HG03025 (cell line): ENCODE data around the gene INTS6.

Experiments
- ATAC-seq: cut with Tn5 transposase; IDR thresholded peaks from one replicate; pipeline ENCODE4 v1.9.1; 2021; ENCODE audit warnings: mild to moderate bottlenecking, moderate library complexity; ENCODE audit not compliant: unreplicated experiment, low FRiP score

INTS6 gene

DNA sequence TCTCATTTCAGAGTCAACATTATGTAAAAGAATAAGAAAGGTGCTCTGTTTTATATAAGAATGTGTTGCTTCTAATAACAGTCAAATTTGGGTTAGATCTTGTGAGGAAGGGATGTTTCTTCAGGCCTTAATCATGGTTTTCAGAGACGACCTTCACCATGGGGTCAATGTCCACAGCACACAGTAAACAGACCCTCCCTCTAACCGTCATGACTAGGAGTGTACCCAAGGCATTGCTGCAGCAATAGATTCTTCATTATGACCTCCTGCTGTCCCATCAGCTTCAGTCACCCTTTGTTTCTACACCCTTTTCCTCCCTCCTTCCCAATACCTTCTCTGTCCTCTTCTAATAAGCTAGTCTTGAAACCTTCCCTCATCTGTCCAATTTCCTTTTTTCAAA, 97.6 kb downstream of the INTS6 start:
- ATAC-seq: no peak

DNA sequence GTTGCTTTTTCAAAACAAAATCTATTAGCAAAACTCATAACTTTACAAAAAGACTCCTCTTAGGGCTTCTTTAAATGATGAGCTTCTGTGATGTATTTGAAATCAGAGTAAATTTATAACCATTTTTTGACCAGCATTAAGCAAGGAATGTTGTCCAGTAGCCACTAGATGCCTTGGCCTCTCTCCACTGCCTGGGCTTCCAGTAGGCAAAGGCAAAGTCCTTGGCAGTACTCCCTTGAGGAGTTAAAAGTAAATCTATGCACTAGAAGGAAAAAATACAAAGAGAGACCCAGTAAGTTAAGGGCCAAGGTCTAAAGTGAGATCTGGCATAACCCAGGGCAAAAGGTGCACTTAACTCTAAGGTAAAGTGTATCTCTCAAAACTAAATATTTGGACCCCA, 103.8 kb downstream of the INTS6 start:
- ATAC-seq: no peak

DNA sequence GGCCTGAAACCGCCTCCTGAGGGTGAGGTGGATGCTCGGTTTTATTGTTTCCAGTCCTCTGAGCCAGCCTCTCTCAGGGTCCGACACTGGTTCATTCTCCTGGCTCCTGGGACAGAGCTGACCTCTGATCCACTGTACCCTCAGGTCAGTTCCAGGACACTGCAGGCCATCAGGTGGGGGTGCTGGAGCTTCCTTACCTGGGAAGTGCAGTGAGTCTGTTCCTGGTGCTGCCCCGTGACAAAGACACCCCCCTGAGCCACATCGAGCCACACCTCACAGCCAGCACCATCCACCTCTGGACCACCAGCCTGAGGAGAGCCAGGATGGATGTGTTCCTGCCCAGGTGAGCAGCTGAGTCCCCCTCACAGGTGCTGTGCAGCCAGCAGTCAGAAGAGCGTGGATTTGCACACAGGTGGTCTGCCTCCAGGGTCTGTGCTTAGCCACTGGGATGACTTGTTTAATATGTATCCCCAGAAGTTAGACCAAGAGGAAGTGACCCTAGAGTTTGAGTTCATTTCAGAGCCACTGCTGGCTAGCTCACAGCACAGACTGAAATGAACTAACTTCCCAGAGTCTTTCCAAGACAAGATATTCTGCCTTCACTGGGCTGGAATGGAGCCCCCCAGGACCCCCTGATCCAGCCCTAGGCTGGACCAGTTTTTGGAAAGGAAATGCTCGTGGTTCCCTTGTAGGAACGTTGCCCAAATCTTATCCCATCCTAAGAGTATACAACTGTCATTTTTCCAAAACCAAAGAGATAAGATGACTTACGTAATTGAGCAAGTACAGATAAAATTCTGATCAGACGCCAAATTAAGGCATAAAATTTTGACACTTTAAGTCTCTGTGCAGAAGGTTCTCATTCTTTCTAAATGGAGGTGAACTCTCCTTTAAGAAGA, 104.5 kb downstream of the INTS6 start:
- ATAC-seq: no peak

DNA sequence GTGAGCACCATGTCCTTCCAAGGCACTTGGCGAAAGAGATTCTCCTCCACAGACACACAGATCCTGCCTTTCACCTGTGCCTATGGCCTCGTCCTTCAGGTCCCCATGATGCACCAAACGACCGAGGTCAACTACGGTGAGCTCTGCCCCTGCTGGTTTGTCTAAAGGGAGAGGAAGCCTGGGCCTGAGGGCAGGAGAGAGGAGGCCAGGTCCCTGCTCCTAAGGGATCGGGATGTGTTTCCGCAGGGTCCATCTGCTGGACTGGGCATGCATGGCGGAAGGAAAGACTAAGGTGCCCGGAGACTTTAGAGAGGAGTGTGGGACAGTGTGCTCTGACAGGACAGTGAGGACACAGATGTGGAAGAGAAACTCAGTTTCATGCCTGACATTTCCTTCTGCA, 105.7 kb downstream of the INTS6 start:
- no peak for ATAC-seq

DNA sequence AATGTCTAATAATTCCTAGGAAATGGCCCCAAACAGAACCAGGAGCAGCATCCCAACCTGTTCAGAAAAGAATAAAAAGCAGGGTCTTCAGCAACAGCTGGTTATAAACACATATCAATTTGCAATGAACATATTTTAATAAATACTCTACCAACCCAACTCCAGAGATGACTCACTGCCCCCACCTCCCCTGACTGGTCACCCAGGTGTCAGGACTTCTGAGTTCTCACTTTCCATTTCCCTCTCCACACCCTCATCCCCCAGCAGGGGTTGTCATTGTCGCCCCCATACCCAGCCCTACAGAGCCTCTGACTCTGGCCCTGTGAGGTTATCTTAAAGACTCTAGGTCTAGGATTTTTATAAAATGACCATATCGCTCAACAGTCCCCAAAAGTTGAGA, 106.4 kb downstream of the INTS6 start:
- ATAC-seq: no peak

DNA sequence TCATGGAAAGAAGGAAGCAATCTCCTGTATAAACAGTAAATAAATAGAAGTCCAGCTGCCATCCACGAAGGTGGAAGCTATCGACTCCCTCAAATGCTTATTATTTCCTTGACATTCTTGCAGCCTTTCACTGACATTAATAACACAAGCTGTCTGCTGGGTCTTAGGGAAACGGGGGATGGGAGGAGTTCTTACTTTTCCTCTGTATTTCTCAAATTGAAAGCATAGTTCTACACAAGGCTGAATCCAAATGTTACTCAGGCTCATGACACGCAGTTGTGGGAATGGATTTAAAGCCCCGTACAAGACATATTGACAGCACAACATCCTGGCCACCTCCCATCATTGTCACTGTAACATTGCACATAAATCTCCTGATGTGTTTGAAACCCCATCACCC, 109.4 kb downstream of the INTS6 start:
- no peak for ATAC-seq

DNA sequence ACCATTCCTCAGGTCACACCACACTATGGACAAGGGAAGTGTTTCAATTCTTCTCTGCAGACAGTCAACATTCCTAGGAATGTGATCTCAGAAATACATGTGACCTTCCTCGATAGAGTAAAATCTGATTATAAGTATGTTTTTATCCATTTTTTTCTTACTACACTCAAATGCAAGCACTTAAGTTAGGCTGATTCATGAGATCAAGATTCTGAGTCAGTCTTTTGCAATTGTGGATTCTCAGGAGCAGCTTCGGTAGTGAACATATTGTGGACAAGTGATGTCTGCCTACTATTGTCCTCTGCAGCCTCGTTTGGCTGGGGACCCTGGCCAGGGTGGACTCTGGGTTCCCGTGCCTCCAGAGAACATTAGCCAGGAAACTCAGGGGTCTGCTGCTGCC, 110.1 kb downstream of the INTS6 start:
- ATAC-seq: no peak

DNA sequence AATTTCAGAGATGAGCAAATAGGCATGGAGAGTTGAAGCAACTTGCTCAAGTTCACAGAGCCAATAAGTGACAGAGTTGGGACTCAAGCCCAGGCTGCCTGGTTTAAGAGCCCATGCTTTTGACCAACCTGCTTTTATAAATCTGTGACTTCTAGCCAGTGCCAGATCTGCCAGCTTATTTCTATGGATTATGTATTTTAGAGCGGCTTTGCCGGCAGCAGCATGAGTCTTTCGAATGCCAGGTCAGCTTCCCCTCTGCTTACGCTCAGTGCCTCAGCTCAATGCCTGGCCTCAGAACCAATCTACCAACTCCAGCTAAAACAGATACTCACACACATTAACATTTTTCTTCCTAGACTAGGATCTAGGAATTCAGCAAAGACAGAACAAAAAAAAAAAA, 111.0 kb downstream of the INTS6 start:
- no peak for ATAC-seq

DNA sequence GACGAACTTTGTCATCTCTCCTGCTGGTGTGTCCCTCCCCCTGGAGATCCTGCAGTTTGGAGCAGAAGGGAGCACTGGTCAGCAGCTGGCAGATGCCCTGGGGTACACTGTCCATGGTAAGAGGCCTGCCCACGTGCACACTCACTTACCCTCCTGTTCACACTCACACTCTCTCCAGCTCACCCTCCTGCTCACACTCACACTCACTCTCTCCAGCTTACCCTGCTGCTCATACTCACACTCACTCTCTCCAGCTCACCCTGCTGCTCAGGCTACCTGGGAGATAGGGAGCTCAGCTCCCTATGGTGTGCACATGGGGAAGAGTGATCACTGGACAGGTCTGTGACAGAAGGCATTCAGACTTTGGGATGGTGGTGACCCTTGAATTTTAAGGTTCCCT, 111.6 kb downstream of the INTS6 start:
- ATAC-seq: no peak

DNA sequence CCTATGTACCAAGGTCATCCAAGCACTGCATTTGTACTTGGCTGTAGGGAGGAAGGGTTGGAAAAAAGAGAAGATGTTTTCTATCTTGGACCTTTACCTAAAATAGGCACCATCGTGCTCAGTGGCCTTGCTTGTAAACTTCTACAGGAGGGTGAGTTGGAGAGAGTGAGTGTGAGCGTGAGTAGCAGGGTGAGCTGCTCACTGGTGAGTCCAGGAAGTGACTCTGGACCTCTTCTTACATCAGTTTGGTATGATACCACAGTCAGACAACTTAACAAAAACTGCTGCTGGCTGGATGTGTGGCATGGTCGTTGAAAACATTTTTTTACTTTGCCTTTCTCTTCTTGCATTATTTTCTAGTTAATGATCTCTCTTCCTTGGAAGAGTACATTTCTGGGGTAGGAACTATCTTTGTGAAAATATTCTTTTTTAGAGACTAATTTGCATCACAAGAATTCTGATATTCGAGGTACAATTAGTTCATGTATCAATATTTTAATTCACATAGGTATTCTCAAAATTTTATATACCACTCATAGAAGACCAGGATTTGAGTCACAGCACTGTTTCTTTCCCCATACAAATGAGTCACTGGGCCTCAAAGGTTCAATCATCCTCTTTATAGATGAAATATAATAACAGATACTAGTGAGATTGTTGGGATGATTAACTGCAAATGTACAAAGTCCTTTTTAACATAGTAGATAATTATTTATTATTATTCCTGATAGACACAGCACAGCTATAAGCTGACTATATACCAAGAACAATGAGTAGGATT, 112.7 kb downstream of the INTS6 start:
- ATAC-seq: no peak

DNA sequence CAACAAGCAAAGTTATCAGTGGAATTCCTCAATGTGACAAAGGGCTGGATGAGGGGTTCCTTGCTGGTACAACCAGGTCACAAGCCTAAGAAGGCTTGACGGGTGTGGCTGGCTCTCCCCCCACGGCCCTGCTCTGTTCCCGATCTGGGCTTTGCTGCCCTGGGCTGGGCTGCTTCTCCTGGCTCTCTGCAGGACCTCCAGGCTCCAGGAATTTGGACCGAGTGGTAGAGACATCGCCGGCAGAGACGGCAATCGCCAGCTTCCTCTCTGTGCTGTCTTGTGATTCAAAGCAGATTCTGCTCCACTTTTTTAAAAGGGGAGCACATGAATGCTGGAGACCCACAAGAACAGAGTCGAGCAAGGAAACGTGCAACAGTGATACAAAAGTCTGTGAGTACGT, 113.5 kb downstream of the INTS6 start, which contains the start of gene SERPINE3:
SERPINE3 (plus strand) TSS at position 338 of the 400 bp plus-strand sequence. CDS start 1,401 bp downstream, outside the sequence.
- no peak for ATAC-seq

DNA sequence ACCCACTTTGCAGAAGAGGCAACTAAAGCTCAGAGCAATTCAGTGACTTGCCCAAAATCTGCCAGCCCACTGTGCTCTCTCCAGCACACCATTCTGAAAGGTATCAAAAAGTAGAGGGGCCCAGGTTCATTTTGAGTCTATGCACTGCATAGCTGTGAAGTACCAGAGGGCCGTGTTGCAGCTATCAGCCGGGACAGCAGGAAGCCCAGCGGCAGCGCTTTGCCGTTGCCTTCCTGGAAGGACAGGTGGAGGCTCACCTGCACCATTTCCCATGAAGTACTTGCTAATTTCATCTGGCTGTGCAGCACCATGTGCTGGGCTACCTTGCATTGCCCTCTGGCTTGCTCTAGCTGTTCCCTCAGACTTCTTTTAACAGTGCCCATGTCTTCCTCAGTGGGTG, 116.1 kb downstream of the INTS6 start:
- ATAC-seq: no peak

DNA sequence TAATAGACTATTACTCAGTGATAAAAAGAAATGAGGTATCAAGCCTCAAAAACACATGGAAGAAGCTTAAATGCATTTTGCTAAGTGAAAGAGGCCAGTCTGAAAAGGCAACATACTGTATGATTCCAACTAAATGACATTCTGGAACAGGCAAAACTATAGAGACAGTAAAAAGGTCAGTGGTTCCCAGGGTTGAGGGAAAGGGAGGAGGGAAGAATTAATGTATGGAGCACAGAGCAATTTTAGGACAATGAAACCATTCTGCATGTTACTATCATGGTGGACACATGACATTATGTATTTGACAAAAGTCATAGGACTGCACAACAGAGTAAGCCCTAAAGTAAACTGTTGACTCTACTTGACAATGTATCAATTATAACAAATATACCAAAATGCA, 119.0 kb downstream of the INTS6 start:
- ATAC-seq: no peak

DNA sequence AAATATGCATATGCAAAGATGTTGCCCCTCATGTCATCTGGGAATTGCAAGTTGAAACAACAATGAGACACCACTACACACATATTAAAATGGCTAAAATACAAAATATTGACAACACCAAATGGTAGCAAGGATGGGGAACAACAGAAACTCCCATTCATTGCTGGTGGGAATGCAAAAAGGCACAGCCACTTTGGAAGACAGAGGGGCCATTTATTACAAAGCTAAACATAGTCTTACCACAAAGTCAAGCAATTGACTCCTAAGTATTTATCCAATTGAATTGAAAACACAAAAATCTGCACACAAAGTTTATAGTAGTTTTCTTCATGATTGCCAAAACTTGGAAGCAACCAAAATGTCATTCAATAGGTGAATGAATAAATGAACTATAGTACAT, 119.4 kb downstream of the INTS6 start:
- no peak for ATAC-seq

DNA sequence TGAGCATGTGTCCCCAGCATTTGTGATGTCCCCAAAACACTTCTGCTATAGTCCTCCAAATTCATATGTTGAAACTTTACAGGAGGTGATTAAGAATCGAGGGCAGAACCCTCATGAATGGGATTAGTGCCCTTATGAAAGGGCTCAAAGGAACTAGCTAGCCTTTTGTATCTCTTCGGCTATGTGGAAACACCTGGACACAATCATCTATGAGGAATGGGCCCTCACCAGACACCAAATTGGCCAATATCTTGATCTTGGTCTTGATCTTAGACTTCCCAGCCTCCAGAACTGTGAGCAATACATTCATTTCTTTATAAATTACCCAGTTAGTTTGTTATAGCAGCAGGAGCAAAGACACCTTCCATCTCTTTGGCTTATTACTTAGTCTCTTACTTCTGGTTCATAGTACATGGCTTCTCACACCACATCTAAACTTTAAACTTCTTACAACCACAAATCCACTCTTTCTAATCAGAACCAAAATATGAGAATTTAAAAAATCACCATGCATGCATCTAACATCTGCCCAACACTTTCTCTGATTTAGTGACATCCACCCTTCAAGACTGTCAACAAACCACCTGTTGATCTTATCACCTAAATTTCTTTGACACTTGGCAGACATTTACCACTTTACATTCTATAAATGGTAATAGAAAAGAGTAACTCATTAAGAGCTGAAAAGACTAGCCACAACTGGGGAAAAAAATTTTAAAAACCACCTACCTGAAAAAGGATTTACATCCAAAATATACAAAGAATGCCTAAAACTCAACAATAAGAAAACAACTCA, 120.1 kb downstream of the INTS6 start:
- no peak for ATAC-seq

DNA sequence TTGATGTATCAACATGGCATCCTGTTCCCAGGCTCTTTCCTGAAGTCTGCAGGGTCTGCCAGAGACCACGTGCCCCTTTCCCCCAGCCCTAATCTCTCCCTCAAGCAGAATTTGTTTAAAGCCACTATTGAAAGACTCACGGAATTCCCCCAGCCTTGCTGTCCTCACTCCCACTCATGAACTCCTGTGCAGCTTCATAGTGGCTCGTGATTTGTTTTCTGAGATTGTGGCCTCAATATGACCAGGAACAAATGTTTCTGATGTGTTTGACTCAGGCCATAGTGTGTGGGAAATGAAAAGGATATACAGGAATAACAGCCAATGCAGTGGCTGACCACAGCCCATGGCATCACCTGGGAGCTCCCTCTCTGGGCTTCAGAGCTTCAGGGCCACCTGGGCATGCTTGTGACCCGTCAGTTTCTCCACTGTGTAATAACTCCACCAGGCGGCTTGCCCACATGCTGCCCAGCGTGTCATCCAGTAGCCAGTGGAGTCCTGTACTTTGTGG, 121.4 kb downstream of the INTS6 start:
- no peak for ATAC-seq

DNA sequence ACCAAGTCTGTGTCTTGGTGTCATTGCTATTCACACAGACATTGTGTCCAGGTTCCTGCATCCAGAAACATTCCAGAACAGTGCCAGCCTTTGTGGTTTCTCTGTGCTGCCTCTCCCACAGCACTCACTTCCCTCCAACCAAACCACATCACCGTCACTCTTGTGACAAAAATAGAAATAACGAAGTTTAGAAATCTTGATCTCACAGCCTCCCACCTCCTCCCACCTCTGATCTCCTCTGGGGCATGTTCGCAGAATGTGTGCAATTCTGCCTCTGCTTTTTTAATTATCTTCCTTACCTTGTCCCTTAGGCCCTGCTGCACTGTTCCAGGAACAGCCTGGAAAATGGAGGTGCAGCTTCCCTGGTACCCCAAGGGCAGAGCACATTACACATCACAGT, 122.0 kb downstream of the INTS6 start:
- no peak for ATAC-seq

DNA sequence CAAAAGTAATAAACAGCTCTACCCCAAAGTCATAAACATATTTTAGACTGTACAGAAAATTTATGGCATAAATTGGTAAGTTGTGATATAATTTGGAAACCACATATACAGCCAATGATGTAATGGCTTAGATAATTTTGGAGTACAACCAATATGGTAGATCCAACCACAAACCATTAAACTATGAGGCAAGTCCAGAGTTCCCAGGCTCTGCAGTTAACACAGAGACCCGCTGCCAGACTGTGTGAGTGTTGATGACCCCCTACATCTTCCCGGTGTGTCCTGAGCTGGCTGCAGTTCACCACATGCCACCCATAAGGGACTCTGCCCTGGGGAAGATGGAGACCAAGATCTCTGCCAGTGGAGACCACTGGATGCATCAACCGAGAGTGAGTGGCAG, 123.2 kb downstream of the INTS6 start:
- no peak for ATAC-seq

DNA sequence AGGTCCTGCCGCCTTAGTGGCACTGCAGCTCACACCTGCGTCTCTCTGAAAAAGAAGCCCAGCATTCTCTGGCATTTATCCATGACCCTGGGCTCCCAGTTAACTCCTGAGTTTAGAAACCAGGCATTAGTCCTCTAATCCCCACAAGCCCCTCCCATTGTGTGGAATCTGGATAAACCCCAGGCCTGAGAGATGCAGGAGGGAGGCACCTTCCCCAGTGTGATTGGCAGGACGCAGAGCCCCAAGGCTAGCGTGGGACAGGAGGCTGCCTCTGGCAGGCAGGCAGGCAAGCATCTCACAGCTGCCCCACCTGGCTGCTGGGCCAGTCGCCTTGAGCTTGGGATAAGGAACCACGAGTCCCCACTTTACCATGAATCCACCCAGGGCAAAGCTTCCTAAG, 124.3 kb downstream of the INTS6 start:
- ATAC-seq: no peak

DNA sequence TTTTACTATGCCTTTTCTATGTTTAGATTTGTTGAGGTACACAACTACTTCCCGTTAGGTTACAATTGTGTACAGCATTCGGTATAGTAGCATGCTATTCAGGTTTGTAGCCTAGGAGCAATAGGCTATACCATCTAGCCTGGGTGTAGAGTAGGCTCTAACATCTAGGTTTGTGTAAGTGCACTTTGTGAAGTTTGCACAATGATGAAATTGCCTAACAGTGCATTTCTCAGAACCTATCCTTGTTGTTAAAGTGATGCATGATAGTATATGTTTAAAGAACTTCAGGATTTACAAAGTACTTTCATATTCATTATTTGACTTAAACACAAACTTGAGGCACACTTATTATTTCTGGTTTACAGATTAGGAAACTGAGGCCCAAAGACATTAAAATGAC, 124.9 kb downstream of the INTS6 start:
- ATAC-seq: no peak

DNA sequence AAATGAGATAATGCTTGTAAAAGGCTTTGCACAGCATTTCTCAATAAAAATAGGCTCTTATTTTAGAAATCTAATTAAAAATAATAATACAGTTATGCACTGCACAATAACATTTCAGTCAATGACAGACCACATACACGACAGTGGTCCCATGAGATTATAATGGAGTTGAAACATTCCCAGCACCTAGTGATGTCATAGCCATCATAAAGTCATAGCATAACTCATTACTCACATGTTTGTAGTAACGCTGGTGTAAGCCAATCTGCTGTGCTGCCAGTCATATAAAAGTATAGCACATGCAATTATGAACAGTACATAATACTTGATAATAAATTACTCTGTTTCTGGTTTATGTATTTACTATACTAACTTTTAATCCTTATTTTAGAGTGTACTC, 126.1 kb downstream of the INTS6 start:
- no peak for ATAC-seq
